ENCODE results near the gene ICE2. TPM values are rescaled to one million over a fixed set of nuclear protein-coding genes. Genes with fewer than 3 reads are reported as not detected.
A peak's percentile ranks its signal among the peaks of the same experiment; 100 is the strongest.

Gene ICE2
- total and polyA plus RNA-seq, 5 donors: 11.0 to 31.3 (median 30.1) TPM

DNA sequence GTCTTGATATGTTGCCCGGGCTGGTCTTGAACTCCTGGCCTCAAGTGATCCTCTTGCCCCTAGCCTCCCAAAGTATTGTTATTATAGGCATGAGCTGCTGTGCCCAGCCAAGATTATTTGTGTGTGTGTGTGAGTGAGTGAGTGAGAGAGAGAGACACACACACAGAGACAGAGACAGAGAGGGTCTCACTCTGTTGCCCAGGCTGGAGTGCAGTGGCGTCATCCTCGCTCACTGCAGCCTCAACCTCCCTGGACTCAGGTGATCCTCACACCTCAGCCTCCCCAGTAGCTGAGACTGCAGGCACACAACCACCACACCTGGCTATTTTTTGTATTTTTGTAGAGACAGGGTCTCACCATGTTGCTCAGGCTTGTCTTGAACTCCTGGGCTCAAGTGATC is 5.8 kb downstream of the ICE2 start:
- Histone ChIP-seq H3K4me3 (ENCODE audit: low read length) (no peak overlapping the region), H3K27me3 (ENCODE audit: control insufficient read depth, insufficient read depth) (no peaks in the 10 kb centered on the region), H3K9me3 (ENCODE audit: control insufficient read depth, low read length) (no peaks in the 10 kb centered on the region), H3K4me1 (ENCODE audit: control insufficient read depth, insufficient read depth, low read length) (peaks cover 4% of the 10 kb centered on the region), H3K27ac (ENCODE audit: low read length) (no peak overlapping the region)
- ATAC-seq: no peak
- WGBS: 93% methylated on average over 3 of the region's 3 CpGs
- DNase-seq: no peak
- intact Hi-C loops (cut with DNase I): no loop called here

DNA sequence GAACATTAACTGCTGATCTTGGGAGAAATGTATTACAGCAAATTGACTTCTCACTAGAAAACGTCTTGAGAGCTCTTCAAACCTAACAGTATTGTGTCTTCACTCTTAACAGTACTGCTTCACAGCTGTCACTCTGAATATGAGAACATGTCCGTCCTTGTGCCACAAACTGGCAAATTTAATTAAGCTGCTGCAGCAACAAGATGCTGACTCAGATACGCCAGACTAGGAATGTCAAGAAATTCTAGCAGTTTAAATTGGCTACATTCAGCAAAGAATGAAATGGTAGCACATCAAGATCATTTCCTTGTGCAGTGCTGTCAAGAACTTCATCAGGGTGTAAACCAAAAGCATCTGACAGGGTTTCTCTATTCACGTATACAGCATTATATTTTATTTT is 7.6 kb downstream of the ICE2 start:
- H3K27me3 ChIP-seq (ENCODE audit: control insufficient read depth, insufficient read depth): no peaks in the 10 kb centered on the region
- intact Hi-C loops (cut with DNase I): no loop called here
- no peaks in the 10 kb centered on the region for H3K9me3 ChIP-seq (ENCODE audit: control insufficient read depth, low read length)
- H3K4me3 ChIP-seq (ENCODE audit: low read length): no peak overlapping the region
- no peak overlapping the region for H3K27ac ChIP-seq (ENCODE audit: low read length)
- 78% methylated on average over 4 of the region's 4 CpGs for WGBS
- ATAC-seq (no peak), DNase-seq (no peak)
- H3K4me1 ChIP-seq (ENCODE audit: control insufficient read depth, insufficient read depth, low read length): no peaks in the 10 kb centered on the region

DNA sequence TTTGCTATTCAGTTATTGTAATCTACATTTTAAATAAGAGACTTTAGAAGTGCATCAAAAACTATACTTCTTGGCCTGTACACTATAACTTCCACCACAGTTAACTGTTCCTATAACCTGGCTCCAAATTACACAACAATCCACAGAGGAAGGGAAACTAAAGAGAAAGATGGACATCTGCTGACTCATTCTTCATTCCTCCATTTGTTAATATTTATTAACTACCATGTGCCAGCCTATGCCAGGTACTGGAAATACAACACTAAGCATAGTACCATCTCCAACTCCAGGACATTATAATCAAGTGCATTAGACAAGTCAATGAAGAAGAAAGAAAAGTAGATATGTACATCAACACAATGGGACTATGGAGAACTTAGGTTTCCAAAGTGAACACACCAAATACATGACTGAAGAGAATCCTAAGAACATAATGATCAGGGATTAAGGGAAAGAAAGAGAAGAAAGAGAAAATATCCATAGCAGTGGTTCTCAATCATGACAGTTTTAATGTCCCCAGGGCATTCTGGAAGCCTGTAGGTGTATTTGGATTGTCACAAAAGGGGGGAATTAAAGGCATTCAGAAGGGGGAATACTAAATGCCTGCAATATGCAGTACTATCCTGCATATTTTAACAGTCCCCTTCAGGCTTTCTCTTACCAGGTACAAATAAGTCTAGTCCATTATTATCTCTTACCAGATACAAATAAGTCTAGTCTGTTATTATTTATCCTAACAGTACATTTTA is 8.9 kb downstream of the ICE2 start:
- Histone ChIP-seq H3K4me1 (ENCODE audit: control insufficient read depth, insufficient read depth, low read length) (no peaks in the 10 kb centered on the region), H3K9me3 (ENCODE audit: control insufficient read depth, low read length) (no peaks in the 10 kb centered on the region), H3K27me3 (ENCODE audit: control insufficient read depth, insufficient read depth) (no peaks in the 10 kb centered on the region), H3K4me3 (ENCODE audit: low read length) (no peak overlapping the region), H3K27ac (ENCODE audit: low read length) (no peak overlapping the region)
- intact Hi-C loops (cut with DNase I): no loop called here
- DNase-seq (no peak), ATAC-seq (no peak)

DNA sequence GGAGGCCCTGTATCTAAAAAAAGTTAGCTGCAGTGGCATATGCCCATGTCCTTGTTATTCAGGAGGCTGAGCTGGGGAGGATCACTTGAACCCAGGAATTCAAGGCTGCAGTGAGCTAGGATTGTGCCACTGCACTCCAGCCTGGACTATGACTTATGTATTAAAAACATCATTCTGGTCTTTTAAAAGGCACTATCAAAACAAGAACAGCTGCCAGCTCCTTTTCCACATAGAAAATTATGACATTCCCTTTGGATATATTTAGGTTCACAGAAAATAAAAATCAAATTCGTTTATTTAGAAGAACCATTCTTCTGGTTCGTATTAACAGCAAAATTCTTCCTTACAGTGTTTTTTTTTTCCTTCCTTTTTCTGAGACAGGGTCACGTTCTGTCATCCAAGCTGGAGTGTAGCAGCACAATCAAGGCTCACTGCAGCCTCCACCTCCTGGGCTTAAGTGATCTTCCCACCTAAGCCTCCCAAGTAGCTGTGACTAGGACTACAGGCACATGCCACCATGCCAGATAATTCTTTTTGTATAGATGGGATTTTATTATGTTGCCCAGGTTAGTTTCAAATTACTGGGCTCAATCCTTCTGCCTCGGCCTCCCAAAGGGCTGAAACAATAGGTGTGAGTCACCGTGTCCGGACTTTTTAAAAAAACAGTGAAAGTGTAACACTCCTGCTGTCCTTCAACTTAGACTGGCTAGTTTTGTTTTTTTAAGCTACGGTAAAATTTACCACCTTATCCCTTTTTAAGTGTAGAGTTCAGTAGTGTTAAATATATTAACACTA is 13.9 kb downstream of the ICE2 start:
- Histone ChIP-seq H3K9me3 (ENCODE audit: control insufficient read depth, low read length) (no peaks in the 10 kb centered on the region), H3K27me3 (ENCODE audit: control insufficient read depth, insufficient read depth) (no peaks in the 10 kb centered on the region), H3K4me3 (ENCODE audit: low read length) (no peak overlapping the region), H3K4me1 (ENCODE audit: control insufficient read depth, insufficient read depth, low read length) (no peaks in the 10 kb centered on the region), H3K27ac (ENCODE audit: low read length) (no peak overlapping the region)
- ATAC-seq (peak in 1 of 2 donors; percentile 67), DNase-seq (no peak)
- intact Hi-C loops (cut with DNase I): no loop called here
- WGBS: 68% methylated on average over 7 of the region's 7 CpGs

DNA sequence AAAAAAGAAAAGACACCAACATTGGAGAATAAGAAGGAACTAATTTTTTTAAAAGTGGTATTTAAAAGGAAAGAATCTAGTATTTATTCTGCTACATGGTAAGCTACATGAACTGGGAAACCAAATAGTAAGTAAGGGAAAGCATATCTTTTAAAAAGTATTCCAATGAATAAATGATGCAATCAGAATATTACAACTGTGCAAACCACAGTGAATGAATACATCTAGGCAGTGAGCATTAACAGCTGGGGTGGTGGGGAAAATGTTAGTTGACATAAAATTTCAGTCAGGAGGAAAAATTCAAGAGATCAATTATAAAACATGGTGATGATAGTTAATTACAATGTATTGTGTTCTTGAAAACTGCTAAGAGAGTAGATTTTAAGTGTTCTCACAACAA is 16.9 kb downstream of the ICE2 start:
- no peak overlapping the region for H3K27ac ChIP-seq (ENCODE audit: low read length)
- ATAC-seq: no peak
- DNase-seq: no peak
- no peaks in the 10 kb centered on the region for H3K9me3 ChIP-seq (ENCODE audit: control insufficient read depth, low read length)
- H3K4me3 ChIP-seq (ENCODE audit: low read length): no peak overlapping the region
- intact Hi-C loops (cut with DNase I): no loop called here
- no peaks in the 10 kb centered on the region for H3K4me1 ChIP-seq (ENCODE audit: control insufficient read depth, insufficient read depth, low read length)
- H3K27me3 ChIP-seq (ENCODE audit: control insufficient read depth, insufficient read depth): no peaks in the 10 kb centered on the region

DNA sequence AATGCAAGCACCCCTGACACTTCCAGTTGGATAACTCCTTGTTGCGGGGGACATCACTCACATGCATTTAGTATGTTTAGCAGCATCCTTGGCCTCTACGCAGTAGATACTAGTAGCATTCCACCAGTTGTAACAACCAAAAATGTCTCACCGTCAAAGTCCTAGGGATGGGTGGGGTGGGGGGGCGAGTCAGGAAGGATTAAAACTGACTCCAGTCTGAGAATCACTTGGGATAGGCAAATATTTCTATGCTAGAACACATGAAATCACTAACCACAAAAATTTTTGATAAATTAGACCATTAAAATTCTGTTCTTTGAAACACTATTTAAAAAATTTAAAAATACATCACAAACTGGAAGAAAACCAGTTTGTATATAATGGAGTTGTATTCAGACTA is 18.0 kb downstream of the ICE2 start:
- no peaks in the 10 kb centered on the region for H3K9me3 ChIP-seq (ENCODE audit: control insufficient read depth, low read length)
- WGBS: 95% methylated on average over 4 of the region's 4 CpGs
- no peak for DNase-seq
- ATAC-seq: no peak
- H3K27me3 ChIP-seq (ENCODE audit: control insufficient read depth, insufficient read depth): no peaks in the 10 kb centered on the region
- no peaks in the 10 kb centered on the region for H3K4me1 ChIP-seq (ENCODE audit: control insufficient read depth, insufficient read depth, low read length)
- H3K4me3 ChIP-seq (ENCODE audit: low read length): no peak overlapping the region
- no peak overlapping the region for H3K27ac ChIP-seq (ENCODE audit: low read length)
- intact Hi-C loops (cut with DNase I): no loop called here

DNA sequence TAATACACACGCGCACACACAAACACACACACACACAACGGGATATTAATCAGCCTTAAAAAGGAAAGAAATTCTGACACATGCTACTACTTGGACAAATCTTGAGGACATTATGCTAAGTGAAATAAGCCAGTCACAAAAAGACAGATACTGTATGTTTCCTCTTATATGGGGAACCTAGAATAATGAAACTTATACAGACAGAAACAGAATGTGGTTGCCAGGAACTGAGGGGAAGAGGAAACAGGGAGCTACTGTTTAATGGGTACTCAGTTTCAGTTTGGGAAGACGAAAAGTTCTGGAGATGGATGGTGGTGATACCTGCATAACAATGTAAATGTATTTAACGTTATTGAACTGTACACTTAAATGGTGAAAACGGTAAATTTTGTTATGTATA is 20.2 kb downstream of the ICE2 start:
- no peak overlapping the region for H3K4me3 ChIP-seq (ENCODE audit: low read length)
- no peaks in the 10 kb centered on the region for H3K27me3 ChIP-seq (ENCODE audit: control insufficient read depth, insufficient read depth)
- H3K27ac ChIP-seq (ENCODE audit: low read length): no peak overlapping the region
- H3K4me1 ChIP-seq (ENCODE audit: control insufficient read depth, insufficient read depth, low read length): no peaks in the 10 kb centered on the region
- no peak for ATAC-seq
- WGBS: 82% methylated on average over 6 of the region's 6 CpGs
- no peaks in the 10 kb centered on the region for H3K9me3 ChIP-seq (ENCODE audit: control insufficient read depth, low read length)
- intact Hi-C loops (cut with DNase I): no loop called here
- DNase-seq: no peak

DNA sequence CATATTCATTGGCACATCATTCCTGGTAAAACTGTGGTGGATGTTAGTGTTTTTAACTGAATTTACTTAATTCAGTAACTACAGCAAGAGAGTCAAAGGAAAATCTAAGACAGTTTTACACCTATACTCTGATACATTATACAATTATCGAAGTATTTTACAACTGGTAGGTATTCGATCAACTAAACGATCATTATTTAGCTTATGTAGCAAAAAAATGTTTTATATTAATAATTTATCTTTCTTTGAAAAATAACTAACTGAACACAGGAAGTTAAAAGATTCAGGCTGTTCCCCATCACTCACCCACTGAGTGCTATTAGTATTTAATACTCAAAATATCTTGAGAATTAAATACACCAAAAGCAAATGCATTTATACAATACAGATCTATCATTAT is 21.0 kb downstream of the ICE2 start:
- DNase-seq (no peak), ATAC-seq (no peak)
- no peaks in the 10 kb centered on the region for H3K27me3 ChIP-seq (ENCODE audit: control insufficient read depth, insufficient read depth)
- H3K9me3 ChIP-seq (ENCODE audit: control insufficient read depth, low read length): no peaks in the 10 kb centered on the region
- H3K27ac ChIP-seq (ENCODE audit: low read length): no peak overlapping the region
- no peak overlapping the region for H3K4me3 ChIP-seq (ENCODE audit: low read length)
- WGBS: 95% methylated on average over 3 of the region's 3 CpGs
- intact Hi-C loops (cut with DNase I): no loop called here
- no peaks in the 10 kb centered on the region for H3K4me1 ChIP-seq (ENCODE audit: control insufficient read depth, insufficient read depth, low read length)

DNA sequence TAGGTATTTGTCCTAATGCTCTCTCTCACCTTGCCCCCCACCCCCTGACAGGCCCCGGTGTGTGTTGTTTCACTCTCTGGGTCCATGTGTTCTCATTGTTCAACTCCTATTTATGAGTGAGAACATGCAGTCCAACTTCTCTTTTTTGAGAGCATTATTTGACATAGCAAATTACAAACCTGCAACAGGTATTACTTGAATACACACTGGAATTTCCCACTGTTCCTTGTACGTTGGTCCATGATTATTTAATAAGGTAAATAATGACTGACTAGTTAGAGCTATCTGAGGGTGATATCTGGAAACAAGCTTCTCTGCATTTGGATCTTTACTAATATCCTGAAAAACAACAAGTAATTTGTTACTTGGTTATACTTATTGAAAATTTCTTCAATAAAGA is 24.1 kb downstream of the ICE2 start:
- Histone ChIP-seq H3K27me3 (ENCODE audit: control insufficient read depth, insufficient read depth) (no peaks in the 10 kb centered on the region), H3K4me1 (ENCODE audit: control insufficient read depth, insufficient read depth, low read length) (no peaks in the 10 kb centered on the region), H3K9me3 (ENCODE audit: control insufficient read depth, low read length) (no peaks in the 10 kb centered on the region), H3K4me3 (ENCODE audit: low read length) (no peak overlapping the region), H3K27ac (ENCODE audit: low read length) (no peak overlapping the region)
- intact Hi-C loops (cut with DNase I): no loop called here
- DNase-seq (no peak), ATAC-seq (no peak)
- WGBS: 85% methylated on average over 2 of the region's 2 CpGs

DNA sequence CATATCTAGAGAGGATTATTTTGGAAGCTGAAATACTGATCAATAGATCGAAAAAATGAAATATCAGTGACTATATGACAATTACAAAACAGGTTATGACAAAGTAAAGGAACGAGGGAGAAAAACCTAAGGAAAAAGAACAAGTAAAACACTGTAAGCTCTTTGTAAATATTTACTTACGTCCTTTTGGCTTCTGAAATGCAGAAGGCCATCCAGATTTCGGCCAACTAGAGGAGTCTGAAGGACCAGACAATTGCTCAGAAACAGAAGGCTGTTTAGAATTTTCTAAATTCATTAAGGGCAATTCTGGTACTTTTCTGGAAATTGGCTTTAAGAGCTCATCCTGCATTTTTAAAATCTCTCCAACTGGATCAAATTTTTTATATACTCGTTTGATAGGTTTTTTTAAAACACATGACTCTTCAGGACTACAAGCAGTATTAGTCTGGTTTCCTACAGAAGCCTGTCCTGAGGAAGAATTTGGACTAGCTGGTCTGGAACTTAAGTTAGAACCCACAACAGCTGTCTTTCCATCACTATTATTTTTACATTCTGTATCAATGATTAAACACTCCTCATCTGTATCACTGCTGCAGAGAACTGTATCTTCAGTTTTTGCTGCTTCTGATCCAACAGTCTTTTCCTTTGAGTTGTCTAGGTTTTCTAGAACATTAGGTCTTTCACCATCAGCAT is 30.1 kb downstream of the ICE2 start:
- H3K27ac ChIP-seq (ENCODE audit: low read length): no peak overlapping the region
- no peaks in the 10 kb centered on the region for H3K4me1 ChIP-seq (ENCODE audit: control insufficient read depth, insufficient read depth, low read length)
- WGBS: 70% methylated on average over 5 of the region's 5 CpGs
- no peak overlapping the region for H3K4me3 ChIP-seq (ENCODE audit: low read length)
- DNase-seq (no peak), ATAC-seq (no peak)
- no peaks in the 10 kb centered on the region for H3K9me3 ChIP-seq (ENCODE audit: control insufficient read depth, low read length)
- H3K27me3 ChIP-seq (ENCODE audit: control insufficient read depth, insufficient read depth): no peaks in the 10 kb centered on the region
- intact Hi-C loops (cut with DNase I): loop anchor here in 2 of 4 donors (10.0 kb wide), 1 partner anchor 94 kb away; no protein-coding TSS in a partner anchor

DNA sequence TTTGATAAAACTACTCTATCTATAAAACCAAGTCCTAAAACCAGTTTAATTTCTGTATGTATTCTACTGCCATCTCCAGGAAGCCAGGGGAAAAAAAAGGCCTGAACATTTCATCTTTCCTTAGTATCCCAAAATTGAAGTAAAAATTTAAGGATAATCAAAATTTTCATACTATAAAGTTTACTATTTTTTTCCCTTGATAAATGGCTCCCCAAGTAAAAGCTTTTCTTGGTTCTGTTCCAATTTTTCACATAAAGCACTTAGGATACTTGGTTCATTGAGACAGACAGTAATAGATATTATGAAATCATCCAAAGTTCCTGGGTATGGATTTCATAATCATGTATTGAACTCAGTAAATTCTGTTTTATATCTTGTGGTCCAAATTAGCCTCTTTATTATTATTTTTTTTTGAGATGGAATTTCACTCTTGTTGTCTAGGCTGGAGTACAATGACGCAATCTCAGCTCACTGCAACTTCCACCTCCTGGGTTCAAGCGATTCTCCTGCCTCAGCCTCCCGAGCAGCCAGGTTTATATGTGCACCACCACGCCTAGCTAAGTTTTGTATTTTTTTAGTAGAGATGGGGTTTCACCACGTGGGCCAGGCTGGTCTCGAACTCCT is 34.5 kb downstream of the ICE2 start:
- no peak for DNase-seq
- Histone ChIP-seq H3K9me3 (ENCODE audit: control insufficient read depth, low read length) (no peaks in the 10 kb centered on the region), H3K27ac (ENCODE audit: low read length) (no peak overlapping the region), H3K4me1 (ENCODE audit: control insufficient read depth, insufficient read depth, low read length) (no peaks in the 10 kb centered on the region), H3K27me3 (ENCODE audit: control insufficient read depth, insufficient read depth) (no peaks in the 10 kb centered on the region), H3K4me3 (ENCODE audit: low read length) (no peak overlapping the region)
- WGBS: 87% methylated on average over 6 of the region's 6 CpGs
- intact Hi-C loops (cut with DNase I): loop anchor here (5.0 to 10.0 kb wide), 2 partner anchors 87 to 90 kb away; no protein-coding TSS in a partner anchor
- ATAC-seq: no peak

Data from right cardiac atrium (tissue), 5 donors.